HG02884 (cell line): ENCODE data around the gene AASDH.

ENCODE experiments used
- ATAC-seq: cut with Tn5 transposase; IDR thresholded peaks from one replicate; pipeline ENCODE4 v1.9.1; 2021; ENCODE audit warnings: mild to moderate bottlenecking, moderate library complexity; ENCODE audit not compliant: unreplicated experiment

AASDH gene

DNA sequence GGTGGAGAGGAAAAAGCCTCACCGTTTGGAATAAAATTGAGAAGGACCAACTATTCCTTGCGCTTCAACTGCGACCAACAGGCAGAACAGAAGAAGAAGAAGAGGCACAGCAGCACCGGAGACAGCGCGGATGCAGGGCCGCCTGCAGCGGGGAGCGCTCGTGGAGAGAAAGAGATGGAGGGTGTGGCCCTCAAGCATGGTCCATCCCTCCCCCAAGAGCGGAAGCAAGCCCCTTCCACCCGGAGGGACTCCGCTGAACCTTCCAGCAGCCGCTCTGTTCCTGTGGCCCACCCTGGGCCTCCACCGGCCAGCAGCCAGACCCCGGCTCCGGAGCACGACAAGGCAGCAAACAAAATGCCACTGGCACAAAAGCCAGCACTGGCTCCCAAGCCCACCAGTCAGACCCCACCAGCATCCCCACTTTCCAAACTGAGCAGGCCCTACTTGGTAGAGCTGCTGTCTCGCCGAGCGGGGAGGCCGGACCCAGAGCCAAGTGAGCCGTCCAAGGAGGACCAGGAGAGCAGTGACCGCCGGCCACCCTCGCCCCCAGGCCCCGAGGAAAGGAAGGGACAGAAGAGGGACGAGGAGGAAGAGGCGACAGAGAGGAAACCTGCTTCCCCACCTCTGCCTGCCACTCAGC lies 71.2 kb downstream of the AASDH start:
- ATAC-seq, result no peak

DNA sequence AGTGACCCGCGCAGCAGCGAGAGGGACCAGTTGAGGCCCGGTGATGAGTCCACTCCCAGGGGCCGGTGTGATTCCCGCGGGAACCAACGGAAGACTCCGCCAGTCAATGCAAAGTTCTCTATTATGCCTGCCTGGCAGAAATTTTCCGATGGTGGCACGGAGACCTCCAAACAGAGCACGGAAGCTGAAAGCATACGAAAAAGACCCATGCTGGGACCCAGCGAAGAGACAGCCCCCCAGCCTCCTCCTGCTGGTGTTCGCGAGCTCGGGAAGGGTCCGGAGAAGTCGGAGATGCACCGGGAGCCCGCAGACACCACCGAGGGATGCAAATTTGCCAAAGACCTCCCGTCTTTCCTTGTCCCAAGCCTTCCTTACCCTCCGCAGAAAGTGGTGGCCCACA lies 71.7 kb downstream of the AASDH start:
- ATAC-seq, result no peak

DNA sequence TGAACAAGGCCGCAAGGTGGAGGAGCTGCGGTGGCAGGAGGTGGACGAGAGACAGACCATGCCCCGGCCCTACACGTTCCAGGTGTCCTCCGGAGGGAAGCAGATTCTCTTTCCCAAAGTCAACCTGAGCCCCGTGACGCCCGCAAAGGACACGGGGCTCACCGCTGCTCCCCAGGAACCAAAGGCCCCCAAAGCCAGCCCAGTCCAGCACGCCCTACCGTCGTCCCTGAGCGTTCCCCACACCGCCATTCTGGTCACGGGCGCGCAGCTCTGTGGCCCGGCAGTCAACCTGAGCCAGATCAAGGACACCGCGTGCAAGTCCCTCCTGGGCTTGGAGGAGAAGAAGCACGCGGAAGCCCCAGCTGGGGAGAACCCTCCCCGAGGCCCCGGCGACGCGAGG lies 72.2 kb downstream of the AASDH start:
- no peak for ATAC-seq

DNA sequence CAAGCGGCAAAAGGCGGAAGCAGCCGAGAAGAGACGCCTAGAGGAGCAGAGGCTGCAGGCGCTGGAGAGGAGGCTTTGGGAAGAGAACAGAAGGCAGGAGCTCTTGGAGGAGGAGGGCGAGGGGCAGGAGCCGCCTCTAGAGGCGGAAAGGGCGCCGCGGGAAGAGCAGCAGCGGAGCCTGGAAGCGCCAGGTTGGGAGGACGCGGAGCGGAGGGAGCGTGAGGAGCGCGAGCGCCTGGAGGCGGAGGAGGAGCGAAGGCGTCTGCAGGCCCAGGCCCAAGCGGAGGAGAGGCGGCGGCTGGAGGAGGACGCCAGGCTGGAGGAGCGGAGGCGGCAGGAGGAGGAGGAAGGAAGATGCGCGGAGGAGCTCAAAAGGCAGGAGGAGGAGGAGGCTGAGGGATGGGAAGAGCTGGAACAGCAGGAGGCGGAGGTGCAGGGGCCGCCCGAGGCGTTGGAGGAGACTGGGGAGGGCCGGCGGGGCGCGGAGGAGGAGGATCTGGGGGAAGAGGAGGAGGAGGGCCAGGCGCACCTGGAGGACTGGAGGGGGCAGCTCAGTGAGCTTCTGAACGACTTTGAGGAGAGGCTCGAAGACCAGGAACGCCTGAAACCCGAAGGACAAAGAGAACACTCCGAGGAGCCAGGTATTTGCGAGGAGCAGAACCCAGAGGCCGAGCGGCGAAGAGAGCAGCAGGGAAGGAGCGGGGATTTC lies 72.9 kb downstream of the AASDH start:
- ATAC-seq, result no peak

DNA sequence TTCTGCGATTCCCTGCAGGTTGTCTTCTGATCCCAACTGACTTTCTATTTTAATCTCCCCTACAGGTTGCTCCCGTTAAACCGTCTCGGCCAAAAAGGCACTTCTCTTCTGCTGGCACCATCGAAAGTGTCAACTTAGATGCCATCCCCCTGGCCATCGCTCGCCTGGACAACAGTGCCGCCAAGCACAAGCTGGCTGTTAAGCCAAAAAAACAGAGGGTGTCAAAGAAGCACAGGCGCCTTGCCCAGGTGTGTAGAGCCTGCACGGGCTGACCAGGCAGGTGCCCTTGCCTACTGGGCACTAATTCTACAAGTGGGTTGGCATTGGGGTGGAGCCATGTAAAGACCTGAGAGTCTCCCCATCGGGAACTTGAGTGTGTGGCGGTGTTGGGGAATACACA lies 74.2 kb downstream of the AASDH start:
- no peak for ATAC-seq

DNA sequence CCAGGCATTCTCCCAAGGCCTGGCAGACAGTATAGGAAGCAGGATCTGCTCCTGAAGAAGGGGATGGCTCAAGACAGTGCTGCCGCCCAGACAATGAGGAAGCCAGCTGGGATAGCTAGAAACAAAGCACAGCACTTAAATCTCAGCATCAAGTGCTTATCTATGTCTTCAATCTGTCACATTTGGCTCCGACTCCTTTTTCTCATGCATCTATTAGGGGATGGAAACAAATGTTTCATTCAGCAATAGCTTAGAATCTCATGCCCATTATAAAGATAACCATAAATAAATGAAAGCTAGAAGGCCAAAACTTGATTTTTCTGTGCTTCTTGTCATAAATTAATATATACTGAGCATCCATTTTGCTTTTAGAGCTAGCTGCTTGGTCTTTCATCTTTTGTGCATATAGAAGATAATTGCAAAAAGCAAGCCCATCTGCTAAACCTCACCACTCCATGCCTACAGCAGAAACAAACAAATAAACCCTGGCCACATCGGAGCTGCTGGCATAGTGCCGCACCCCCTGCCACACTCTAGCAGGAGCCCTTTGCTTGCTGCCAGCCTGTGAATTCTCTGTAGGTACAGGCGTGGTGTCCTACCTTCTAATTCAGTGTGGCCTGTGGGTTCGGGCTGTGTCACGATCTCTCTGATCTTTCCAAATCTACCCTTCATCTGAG lies 75.9 kb downstream of the AASDH start:
- ATAC-seq, result no peak

DNA sequence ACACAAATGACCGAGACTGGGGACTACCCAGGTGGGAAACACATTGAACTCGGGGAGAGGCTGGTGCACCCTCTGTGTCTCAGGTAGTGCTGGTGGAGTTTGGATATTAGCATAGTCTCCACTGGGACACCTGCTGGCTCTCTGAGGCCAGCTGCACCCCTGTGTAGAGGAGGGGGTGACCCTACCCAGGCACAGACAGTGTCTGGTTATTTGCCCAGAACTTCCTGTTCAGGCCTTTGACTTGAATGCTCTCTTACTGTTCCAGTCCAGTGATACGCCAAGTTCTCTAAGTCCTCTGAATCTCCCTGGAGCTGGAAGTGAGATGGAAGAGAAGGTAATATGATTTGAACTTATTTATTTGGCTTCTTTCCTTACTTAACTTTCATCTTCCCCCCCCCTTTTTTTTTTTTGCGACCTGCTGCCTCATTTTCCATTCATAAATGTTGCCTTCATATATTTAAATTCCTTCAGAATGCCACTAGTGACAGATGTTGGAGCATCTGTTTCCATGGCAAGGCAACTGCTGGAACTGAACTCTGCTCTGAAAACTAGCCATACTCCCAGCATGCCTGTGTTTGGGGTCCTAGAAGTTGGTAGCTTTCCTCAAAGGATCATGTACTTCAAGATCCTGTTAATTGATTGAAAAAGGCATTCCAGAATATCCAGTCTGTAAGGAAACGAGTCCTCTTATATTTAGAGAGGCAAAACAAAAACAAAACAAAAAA lies 76.7 kb downstream of the AASDH start:
- no peak for ATAC-seq

DNA sequence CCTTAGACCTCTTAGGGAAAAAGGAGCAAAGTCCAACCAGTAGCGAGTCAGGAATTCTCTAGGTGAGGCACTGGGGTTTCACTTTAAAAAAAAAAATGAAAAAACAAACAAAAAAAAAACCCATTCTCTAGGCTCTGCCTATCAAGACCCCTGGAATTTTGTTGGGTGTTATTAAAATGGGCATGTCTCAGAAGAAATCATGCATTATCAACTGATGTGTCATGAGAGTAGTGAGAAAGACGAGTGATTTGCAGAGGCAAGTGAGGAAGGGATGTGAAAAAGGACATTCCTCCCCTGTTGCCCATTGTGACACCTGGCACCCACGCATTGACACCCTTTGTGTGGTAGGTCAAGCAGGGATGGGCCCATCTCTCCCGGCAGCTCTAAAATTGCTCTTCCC lies 78.9 kb downstream of the AASDH start:
- no peak for ATAC-seq

DNA sequence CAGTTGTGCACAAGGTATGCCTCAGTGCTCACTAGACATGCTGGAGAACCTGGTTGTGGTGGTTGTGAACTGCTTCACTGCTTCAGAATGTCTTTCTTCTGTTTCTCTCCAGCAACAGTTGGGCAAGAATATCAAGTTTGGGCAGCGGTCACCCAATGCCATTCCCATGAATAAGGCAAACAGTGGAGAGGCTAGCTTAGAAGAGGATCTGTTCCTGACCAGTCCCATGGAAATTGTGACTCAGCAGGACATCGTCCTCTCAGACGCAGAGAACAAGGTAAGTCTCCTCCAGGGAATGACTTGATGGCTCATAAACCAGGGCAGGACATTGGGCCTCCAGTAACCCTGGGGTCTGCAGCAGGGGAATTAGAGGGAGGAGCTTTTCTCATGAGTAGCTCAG lies 79.9 kb downstream of the AASDH start:
- ATAC-seq, result no peak

DNA sequence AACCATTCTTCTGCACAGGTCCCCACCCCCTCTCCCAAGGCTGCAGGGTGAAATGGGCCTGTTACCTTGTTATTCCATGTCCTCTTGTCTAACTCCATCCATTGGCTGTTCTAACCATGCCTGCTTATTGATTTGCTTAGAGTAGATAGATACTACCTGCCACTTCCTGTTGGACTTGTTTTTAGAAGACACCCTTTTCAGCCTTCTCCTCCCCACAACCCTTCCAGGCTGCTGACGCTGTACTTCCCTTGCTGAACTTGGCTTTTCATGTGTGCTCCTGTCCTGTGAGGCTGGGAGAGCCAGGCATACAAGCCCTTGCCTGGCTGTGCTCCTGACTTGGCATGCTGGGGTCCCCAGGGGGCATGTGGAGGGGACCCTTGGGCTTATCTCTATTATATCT lies 81.9 kb downstream of the AASDH start:
- ATAC-seq, result no peak

DNA sequence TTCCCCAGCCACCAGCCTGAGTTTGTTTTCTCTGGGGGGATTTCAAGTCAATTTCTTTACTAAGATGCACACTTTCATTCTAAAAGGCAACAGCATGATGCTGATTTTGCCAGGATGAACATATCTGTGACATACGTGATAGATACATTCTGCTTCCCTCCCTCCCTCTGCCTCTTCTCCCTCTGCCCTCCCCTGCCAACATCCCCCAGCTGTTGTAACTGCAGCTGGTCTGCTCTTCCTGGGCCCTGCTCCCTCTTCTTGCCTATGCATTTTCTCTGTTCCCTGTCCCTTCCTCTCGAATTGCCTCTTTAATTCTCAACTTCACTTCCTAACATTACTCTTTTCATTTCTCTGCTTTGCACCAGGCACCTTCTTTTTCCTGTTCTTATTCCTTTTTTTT lies 83.4 kb downstream of the AASDH start:
- no peak for ATAC-seq

DNA sequence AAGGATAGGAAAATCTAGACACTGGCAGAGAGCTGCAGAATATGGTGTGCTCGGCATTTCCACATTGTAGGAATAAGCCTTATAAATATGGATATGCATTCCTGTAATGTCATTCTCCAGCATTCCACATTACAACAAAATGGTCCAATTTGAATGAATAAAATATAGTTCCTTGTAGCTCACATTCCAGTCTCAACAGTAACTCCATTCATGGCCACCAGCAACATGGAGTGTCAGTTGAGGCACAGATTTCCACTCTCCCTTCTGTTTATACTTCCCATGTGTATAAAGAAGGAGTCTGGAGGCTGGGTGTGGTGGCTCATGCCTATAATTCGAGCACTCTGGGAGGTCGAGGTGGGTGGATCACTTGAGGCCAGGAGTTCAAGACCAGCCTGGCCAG lies 84.5 kb downstream of the AASDH start:
- ATAC-seq, result no peak

DNA sequence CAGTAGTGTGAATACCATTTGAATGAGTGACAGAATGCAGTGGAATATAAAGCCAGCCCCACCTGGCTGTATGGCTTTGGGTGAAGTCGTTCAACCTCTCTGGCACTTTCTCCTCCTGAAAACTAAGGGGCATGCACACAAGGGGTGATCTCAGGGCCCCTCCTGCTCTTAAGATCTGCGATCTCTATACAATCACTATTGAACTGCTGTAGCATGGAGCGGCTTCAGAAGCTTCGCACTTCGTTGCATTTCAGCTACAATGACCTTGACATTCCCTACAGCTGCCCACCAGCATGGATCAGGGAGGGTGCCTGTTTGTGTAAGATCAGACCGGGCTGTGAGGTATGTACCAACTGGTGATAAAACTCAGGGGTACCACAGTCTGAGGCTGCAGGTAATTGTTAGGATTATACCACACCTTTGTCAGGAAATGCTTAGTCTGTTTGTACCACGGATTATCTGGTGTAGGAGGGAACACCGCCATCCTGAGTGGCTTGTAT lies 85.2 kb downstream of the AASDH start:
- no peak for ATAC-seq

DNA sequence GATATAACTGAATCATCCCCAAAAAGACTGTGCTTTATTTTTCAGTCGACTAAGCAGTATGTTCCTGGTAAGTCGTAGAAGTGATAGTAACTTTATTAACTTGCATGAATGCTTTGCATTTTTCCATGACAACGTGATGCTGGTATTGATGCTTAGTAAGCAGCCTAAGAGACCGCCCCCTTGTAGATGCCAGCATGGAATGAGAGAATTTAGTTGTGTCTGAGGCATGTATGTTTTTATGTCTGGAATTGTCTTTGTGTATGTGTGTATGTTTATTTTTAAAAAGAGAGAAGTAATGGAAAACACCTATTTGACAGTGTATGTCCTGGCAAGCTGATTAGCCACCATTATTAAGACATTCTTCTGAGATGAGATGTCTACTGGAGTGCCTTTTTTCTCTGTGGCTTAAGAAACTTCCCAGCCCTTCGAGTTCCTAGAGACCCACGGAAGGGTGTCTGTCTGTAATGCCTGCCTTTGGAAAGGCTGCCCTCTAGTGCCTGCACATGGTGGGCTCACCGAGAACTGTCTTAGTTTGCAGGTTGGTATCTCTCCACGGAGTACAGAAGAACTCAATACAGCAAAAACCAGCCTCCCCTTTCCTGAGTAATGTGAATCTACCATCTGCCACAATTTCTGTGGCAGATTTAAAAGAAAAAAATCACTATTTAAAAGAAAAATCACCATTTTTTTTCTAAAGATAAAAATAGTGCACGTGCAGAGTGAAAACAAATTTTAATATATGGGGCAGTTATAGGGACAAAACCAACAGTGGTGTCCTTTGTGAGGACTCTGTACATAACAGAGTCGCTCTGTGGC lies 85.9 kb downstream of the AASDH start:
- peak; percentile 93 for ATAC-seq

DNA sequence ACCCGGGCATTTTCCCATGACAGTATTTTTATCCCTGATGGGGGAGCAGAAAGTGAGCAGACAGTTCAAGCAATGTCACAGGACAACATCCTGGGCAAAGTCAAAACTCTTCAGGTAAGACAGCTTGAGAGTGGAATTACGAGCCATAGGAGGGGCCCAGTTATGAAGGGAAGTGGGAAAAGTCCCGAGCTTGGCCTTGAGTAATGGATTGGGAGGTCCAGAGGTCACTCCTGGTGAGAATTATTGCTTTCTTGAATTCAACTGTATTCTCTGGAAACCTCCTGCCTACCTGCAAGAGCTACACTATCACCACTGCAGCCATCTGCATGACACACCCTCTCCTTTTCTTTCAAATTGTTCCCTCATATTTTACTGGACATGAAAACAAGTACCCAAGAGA lies 89.1 kb downstream of the AASDH start:
- ATAC-seq, result no peak

DNA sequence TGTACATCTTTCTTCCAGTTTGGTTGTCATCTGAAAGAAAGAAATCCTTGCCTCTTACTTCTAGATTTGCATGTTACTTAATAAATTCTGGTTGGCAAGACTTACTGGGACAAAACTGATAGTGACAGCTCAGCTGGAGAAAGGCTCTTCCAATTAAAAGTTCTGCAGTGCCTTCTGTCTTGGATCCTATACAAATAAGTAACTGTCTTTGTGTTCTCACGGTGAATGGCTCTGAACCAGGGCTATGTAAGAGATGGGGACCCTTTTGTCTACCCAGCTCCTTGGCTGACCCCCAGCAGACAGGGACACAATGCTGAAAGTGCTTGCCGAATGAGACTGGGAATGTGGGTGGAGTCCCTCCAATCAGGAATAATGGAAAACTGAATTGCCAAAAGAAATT lies 89.5 kb downstream of the AASDH start:
- ATAC-seq, result no peak

DNA sequence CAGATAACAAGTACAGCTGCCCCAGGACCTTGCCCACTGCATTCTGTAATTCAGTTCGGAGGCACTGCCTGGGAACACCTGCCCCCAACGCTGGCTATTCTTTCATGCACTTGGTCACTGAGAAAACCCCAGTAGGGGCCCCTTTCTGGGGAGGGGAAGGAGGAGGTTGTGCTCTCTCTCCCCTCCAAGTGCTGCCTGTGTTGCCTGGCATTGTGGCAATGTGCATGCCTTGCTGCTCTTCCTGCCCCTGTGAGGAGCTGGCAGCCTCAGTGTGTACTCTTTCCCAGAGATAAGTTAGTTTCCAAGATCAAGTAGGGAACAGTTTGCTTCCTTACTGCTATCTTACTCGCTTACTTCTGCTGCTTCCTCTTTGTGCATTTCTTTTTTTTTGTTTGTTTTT lies 90.8 kb downstream of the AASDH start:
- ATAC-seq, result no peak

DNA sequence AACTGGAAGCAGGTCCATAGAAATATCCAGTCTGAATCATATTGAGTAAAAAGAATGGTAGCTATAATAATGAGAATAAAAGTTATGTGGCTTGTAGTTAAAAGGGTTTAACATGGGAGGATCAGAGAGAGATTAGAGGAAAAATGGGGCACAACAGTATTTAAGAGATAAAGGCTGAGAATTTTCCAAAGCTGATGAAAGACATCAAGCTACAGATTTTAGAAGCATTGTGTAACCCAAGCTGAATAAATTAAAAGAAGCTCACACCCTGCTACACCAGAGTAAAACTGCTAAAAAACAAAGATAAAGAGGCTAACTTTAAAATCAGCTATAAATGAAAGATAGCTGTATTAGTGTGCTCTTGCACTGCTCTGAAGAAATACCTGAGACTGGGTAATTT lies 94.2 kb downstream of the AASDH start:
- no peak for ATAC-seq

DNA sequence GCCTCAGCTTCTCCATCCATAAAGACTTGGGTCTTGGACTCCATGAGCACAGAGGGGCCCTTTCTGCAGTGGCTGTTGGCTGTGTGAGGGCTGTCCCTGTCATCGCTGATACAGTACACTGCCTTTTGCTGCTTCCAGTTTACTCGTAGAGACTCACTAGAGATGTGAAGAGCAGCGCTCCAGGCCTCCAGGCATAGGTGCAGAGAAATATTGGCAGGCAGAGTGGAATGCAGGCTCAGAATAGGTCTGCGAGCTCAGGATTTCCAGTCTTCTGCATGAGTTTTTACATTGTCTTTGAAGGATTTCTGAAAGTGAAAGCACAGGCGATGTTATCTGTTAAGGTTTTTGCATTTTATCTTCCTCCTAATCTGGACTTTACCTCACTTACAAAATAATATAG lies 97.4 kb downstream of the AASDH start:
- peak; percentile 43 for ATAC-seq

DNA sequence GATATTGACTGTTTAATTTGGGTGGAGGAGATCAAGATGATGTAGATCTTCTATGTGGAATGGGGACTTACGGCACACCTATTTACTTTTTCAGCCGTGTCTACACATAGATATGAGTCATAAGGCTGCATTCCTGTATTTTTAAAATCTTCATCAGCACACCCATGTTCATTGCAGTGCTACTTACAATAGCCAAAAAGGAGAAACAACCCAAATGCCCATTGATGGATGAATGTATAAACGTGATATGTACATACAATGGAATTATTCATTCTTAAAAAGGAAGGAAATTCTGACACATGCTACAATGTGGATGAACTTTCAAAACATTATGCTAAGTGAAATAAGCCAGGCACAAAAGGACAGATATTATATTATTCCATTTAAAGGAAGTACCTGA lies 98.6 kb downstream of the AASDH start:
- no peak for ATAC-seq
